Nephron progenitor cell (in vitro differentiated cells): ENCODE measurements around the gene EDN2.

Experiments used
- DNase-seq: peaks from one replicate; pipeline ENCODE4 v3.0.0; 2021
- H3K27ac Mint-ChIP-seq: 2 replicates; pipeline ENCODE4 v1.8.0; 2021; ENCODE audit warnings: mild to moderate bottlenecking, moderate library complexity, mixed read lengths
- H3K27me3 Mint-ChIP-seq: 2 replicates; pipeline ENCODE4 v1.8.0; 2021; ENCODE audit warnings: mild to moderate bottlenecking, low read depth, mixed read lengths; ENCODE audit not compliant: poor library complexity
- H3K36me3 Mint-ChIP-seq: 2 replicates; pipeline ENCODE4 v1.8.0; 2021; ENCODE audit warnings: low read depth, mixed read lengths
- H3K4me1 Mint-ChIP-seq: 2 replicates; pipeline ENCODE4 v1.8.0; 2021; ENCODE audit warnings: mixed read lengths
- H3K4me3 Mint-ChIP-seq: 2 replicates; pipeline ENCODE4 v1.8.0; 2021; ENCODE audit warnings: mild to moderate bottlenecking, moderate library complexity, mixed read lengths
- H3K9me3 Mint-ChIP-seq: 2 replicates; pipeline ENCODE4 v1.8.0; 2021; ENCODE audit warnings: mild to moderate bottlenecking, moderate library complexity, mixed read lengths
- TF ChIP-seq, protein P1 (sequence below): fragments of 200-600 bp; sonication (generic); IDR thresholded peaks from 2 replicates; pipeline ENCODE4 v1.5.0; 2021; ENCODE audit warnings: antibody characterized with exemption

The EDN2 gene

DNA sequence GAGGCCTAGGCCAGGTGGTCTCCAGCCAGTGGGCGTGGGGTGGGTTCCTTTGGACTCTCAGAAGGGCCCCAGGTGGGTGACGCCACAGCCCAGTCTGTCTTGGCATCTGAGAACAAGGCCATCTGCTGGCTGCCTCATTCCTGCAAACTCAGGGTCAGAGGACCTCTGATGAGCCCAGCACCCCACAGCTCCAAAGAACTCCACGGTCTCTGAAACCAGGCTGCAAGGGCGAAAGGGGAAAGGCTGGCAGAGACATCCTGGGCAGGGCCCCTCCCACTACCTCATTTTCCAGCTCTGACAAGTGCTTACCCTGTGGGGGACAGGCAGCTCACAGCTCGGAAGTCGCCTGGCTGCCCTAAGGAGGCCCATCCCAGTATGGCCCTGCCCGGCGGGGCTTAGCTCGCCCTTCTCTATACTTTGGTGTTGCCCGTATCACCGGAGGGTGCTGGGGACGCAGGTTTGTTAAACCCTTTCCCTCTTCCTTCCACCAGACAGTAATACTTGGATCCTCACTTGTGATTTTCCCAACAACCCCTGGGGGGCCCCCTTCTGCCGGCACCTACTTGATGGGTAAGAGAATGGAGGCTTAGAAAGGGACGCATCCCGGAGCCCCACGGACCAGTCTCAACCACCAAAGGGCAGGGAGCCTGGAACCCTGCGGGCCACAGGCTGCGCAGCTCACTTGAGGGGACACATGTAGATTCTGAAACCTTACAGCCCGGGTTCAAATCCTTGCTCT lies 10.9 kb upstream of the EDN2 start:
- DNase-seq, result no peak
- Mint-ChIP-seq H3K4me3 (peak overlapping the region; percentile 18), H3K27ac (no peak overlapping the region), H3K4me1 (peaks cover 33% of the 10 kb centered on the region), H3K36me3 (no peaks in the 10 kb centered on the region), H3K27me3 (peaks cover 6% of the 10 kb centered on the region), H3K9me3 (no peaks in the 10 kb centered on the region)
- TF ChIP-seq, protein P1, sequence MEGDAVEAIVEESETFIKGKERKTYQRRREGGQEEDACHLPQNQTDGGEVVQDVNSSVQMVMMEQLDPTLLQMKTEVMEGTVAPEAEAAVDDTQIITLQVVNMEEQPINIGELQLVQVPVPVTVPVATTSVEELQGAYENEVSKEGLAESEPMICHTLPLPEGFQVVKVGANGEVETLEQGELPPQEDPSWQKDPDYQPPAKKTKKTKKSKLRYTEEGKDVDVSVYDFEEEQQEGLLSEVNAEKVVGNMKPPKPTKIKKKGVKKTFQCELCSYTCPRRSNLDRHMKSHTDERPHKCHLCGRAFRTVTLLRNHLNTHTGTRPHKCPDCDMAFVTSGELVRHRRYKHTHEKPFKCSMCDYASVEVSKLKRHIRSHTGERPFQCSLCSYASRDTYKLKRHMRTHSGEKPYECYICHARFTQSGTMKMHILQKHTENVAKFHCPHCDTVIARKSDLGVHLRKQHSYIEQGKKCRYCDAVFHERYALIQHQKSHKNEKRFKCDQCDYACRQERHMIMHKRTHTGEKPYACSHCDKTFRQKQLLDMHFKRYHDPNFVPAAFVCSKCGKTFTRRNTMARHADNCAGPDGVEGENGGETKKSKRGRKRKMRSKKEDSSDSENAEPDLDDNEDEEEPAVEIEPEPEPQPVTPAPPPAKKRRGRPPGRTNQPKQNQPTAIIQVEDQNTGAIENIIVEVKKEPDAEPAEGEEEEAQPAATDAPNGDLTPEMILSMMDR, result peak; percentile 16

DNA sequence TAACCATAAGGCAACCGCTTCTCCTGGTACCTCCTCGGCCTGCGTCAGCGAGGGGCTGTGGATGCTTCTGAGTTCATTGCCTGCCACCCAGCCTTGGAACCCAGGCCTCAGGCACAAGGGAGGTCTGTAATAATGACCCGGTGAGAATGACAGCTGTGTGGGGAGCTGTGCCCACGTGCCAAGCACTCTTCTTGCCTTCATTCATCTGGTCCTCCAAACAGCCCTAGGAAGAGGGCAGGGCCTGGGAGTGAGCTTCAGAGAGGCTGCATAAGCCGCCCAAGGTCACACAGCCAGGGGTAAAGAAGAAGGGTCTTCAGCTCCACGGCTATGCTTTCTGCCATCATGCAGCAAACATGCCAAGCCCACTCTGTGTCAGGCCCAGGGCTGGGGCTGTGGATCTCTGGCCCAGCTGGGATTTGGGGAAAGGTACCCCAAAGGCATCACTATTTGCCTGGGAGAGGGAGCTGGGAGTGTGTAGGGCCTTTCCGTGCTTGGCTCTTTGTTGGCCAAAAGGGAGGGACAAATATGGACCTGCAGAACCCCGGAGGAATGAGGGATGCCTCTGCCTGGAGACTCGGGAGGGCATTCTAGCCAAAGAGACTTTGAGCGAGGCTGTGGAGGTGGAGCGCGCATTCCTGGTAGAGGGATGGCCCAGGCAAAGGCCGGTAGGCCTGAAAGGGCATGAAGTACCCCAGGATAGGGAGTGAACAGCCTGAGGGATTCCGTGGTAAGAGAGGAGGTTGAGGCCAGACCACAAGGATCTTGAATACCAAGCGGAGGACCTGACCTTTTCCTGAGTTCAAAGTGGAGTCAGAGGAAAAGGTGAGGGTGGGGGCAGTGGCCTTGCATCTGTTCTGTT lies 10.1 kb upstream of the EDN2 start:
- Mint-ChIP-seq H3K27me3 (peaks cover 9% of the 10 kb centered on the region), H3K27ac (peak overlapping the region; percentile 83), H3K36me3 (no peaks in the 10 kb centered on the region), H3K4me1 (peaks cover 34% of the 10 kb centered on the region), H3K4me3 (peak overlapping the region; percentile 54), H3K9me3 (no peaks in the 10 kb centered on the region)
- TF ChIP-seq, protein P1, result no peak
- no peak for DNase-seq

DNA sequence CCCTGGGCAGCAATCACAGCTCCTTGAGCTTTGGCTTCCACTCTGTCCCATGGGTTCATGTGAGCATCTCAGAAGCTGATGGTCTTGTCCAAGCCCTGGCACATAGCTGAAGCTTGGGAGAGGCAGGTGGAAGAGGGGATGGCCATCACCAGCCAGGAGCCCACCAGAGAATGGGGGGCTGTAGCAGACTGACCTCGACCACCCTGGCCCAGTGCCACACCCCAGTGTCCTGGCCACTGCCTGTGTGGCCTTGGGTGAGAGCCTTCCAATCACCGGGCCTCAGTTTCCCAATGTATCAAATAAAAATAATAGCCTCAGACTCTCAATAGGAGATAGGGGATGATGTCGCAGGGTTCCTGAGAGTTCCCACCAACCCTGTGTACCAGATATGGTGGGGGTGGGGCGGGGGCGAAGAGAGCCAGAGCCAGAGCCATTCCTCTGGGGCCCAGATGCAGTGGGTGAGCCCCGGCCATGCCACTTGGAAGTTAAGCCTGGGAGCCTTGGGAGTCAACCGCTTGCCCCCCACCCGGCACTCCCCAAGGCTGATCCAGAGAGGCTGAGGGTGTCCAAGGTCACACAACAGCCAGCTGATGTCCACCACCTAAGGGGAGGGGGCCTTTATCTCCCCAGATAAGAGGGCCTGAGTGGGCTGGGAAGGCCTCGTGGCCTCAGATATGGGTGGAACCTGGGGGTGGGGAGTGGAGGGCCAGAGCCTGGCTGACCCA lies 9.3 kb upstream of the EDN2 start:
- Mint-ChIP-seq H3K27me3 (peaks cover 9% of the 10 kb centered on the region), H3K36me3 (no peaks in the 10 kb centered on the region), H3K27ac (no peak overlapping the region), H3K4me3 (no peak overlapping the region), H3K4me1 (peaks cover 38% of the 10 kb centered on the region), H3K9me3 (no peaks in the 10 kb centered on the region)
- TF ChIP-seq, protein P1, result no peak
- DNase-seq, result no peak

DNA sequence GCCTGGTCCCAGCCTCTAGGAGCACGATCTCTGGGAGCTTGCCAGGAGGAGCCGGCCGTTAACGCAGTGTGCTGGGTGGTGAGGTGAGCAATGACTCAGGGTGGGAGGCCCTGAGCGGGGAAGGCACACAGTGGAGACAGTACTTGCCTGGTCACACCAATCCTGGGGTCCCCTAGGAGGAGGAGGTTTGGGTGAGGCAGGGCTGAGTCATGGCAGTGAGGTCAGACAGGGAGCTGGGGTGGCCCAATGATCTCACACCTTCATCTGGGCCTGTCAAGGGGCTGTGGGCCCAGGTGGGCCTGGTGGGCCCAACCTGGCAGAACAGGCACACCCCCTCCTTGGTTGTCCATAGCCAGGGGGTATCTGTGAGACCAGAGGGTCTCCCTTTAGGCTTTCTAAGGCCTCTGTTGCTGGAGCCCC lies 8.6 kb upstream of the EDN2 start:
- Mint-ChIP-seq H3K4me1 (peaks cover 38% of the 10 kb centered on the region), H3K27ac (no peak overlapping the region), H3K9me3 (no peaks in the 10 kb centered on the region), H3K27me3 (peaks cover 9% of the 10 kb centered on the region), H3K4me3 (no peak overlapping the region), H3K36me3 (no peaks in the 10 kb centered on the region)
- TF ChIP-seq, protein P1, result no peak
- DNase-seq, result no peak

DNA sequence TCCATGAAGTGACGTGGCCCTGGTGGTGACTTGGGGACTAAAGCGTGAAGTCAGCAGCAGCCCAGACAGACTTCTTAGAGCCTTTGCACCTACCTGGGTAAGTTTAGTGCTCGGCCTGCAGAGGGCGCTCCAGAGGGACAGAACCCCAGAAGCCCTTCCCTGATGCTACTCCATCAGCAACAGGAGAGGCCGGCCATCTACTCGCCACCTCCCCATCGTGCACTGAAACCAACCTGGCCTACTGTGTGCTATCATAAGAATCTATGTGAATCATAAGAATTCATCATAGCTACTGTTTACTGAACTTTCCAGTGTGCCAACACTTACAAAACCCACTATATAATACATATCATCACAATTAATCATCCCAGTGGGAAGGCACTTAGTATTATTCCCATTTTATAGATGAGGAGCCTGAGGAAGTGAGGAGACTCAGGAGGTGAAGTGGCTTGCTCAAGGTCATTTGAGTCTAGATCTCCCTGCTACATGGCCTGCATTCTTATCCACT lies 7.9 kb upstream of the EDN2 start:
- peaks cover 40% of the 10 kb centered on the region for H3K4me1 Mint-ChIP-seq
- H3K27ac Mint-ChIP-seq, result no peak overlapping the region
- no peaks in the 10 kb centered on the region for H3K9me3 Mint-ChIP-seq
- no peak for DNase-seq
- peaks cover 12% of the 10 kb centered on the region for H3K27me3 Mint-ChIP-seq
- H3K4me3 Mint-ChIP-seq, result no peak overlapping the region
- TF ChIP-seq, protein P1, result peak; percentile 43
- H3K36me3 Mint-ChIP-seq, result no peaks in the 10 kb centered on the region
